HG03439 (cell line): Measurements from ENCODE around the gene MGAT5B.

Experiments used
- ATAC-seq: cut with Tn5 transposase; IDR thresholded peaks from one replicate; pipeline ENCODE4 v1.9.1; 2021; ENCODE audit warnings: mild to moderate bottlenecking, moderate library complexity; ENCODE audit not compliant: unreplicated experiment

MGAT5B gene

DNA sequence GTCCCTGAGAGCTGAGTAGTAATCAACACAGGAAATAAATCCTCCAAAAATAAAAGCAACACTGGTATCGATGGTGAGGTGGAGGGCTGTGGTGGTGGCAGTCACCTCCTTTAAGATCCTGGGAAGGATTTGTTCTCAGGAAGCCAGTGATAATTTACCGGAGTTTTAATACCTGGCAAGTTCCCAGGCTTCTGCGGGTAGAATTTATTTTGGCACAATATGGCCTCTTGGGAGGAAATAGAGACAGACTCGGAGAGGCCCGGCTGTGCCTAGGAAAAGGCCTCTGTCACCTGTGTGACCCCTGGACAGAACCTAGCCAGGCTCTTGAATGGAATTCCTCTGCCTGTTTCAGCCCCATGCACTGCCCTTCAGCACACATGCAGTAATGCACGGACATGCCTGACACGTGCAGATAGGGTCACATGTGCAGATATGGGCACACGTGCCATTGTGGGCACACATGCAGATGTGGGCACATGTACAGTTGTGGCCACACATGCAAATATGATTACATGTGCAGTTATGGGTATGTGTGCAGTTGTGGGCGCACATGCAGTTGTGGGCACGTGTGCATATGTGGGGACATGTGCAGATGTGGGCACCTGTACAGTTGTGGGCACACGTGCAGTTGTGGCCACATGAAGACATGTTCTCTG, 33.5 kb downstream of the MGAT5B start:
- no peak for ATAC-seq

DNA sequence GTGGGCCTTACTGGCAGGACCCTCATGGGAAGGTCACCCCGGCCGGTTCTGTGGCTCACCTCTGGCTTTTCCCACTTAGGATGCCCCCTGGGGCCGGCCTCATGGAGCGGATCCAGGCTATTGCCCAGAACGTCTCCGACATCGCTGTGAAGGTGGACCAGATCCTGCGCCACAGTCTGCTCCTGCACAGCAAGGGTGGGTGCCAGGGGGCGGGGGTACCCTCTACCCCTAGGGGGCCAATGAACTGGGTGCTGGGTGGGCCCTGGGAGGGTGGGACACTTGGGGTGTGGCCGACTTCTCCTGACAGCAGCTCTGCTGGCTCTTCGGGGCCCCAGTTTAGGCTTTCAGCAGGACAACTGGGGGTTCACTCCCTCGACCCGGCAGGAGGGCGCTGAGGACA, 34.3 kb downstream of the MGAT5B start:
- ATAC-seq: no peak

DNA sequence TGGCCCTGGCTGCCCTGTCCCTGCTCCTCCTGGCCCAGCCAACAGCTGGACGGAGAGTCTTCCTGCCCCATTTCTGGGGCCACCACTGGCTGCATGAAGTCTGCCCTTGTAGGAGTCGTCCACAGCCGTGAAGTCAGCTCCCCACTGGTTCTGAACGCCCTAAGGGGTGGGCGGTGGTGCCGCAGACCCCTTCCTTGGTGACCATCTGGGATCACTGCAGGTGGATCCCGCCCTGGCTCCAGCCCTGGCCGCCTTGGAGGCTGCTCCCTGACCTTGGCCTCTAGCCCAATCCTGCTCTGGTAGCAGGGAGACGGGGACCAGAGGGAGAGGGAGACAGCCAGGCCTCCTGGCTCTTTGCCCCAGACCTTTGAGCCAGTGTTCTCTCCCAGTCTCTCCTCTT, 35.4 kb downstream of the MGAT5B start:
- ATAC-seq: no peak

DNA sequence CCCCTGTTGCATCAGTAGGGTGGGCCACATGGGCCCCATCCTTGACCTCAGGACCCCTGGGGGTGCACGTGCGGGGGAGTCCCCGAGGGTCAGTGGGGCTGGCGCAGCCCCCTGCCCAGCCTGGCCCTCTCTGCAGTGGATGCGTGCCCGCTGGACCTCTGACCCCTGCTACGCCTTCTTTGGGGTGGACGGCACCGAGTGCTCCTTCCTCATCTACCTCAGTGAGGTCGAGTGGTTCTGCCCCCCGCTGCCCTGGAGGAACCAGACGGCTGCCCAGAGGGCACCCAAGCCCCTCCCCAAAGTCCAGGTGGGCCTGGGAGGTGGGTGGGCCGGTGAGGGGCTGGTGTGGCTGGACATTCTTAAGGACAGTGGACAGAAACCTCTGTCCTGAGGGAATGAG, 35.9 kb downstream of the MGAT5B start:
- ATAC-seq: no peak

DNA sequence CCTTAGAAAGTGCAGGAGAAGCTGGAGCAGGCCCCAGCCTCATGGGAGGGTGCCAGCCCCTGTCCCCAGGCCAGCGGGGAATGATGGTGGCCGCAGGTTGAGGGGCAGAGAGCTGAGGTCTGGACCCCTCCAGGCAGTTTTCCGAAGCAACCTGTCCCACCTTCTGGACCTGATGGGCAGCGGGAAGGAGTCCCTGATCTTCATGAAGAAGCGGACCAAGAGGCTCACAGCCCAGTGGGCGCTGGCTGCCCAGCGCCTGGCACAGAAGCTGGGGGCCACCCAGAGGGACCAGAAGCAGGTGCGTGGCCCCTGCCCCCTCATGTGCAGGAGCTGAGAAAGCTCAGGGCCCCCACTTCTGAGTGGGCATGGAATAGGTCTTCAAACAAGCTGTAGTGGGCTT, 36.8 kb downstream of the MGAT5B start:
- ATAC-seq: no peak

DNA sequence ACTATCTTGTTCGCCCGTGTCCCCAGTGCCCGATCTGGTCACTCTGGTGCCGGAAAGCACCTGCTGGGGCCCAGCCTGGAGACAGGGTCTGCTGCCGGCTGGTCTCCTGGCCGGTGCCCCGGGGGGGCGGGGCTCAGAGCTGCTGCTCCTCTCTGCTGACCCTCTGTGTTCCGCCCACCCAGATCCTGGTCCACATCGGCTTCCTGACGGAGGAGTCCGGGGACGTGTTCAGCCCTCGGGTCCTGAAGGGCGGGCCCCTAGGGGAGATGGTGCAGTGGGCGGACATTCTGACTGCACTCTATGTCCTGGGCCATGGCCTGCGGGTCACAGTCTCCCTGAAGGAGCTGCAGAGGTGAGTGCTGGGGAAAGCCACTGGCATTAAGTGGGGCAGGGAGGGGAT, 37.6 kb downstream of the MGAT5B start:
- ATAC-seq: no peak

DNA sequence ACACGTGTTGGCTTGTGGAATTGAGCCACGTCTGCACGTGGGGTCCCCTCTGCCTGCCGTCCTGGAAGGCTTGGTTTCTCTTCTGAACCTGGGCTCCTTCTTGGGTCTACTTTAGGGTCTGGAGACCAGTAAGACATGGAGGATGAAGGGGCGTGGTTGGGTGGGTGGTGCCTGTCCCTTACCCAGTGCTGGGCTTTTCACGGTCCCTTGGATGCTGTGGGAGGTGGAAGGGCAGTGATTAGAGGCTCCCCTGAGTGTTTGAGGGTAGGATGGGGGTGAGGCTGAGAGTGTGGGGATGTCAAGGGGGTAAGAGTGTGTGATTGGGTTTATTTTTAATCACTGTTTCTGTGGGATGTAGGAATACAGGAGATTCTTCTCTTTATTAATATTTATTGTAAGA, 38.3 kb downstream of the MGAT5B start:
- ATAC-seq: no peak

DNA sequence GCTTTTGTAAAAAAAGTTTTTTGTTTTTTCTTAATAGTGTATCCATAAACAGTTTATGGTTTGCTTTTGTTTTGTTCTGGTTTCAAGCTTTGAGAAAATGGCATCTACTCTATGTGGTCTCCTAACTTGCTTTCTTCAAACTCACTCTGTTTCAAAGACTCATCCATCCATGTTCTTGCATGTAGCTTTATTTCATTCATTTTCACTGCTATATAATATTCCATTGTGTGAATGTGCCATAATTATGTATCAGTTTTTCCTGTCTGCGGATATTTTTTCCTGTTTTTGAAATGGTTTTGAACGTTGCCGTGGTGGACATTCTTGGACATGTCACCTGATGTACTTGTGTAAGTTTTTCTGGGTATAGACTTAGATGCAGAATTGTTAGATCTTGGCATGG, 39.1 kb downstream of the MGAT5B start:
- no peak for ATAC-seq

DNA sequence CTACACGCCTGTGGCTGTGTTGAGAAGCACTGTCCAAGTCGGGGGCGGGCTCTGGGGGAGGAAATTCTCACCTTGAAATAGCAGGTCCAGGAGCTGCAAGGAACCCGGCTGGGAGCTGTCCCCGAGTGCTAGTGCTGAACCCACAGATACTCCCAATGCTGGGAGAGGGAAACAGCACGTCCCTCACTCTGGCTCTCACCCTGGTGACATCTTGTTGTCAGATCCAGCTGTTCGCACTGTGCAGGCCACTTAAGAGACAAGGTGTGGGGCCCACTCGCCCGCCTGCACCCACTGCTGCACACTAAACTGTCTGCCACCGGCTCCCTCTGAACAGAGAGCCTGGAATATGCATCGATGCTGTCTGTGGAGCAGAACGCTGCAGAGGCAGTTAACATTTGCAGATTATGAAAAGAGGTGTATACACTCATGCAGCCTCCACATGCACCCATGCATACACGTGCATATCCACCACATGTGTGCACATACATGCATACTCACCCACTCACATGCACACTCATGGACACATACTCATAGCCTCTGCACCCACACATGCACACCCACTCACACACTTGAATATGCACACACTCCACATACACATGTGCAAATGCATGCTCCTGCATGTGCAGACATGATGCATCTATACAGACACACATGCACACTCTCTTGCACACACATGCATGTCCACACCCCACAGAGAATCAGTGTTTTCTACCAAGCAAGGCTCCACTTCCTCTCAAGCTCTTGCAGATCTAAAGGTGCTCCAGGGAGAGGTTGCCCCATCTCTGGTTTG, 42.0 kb downstream of the MGAT5B start:
- ATAC-seq: no peak

DNA sequence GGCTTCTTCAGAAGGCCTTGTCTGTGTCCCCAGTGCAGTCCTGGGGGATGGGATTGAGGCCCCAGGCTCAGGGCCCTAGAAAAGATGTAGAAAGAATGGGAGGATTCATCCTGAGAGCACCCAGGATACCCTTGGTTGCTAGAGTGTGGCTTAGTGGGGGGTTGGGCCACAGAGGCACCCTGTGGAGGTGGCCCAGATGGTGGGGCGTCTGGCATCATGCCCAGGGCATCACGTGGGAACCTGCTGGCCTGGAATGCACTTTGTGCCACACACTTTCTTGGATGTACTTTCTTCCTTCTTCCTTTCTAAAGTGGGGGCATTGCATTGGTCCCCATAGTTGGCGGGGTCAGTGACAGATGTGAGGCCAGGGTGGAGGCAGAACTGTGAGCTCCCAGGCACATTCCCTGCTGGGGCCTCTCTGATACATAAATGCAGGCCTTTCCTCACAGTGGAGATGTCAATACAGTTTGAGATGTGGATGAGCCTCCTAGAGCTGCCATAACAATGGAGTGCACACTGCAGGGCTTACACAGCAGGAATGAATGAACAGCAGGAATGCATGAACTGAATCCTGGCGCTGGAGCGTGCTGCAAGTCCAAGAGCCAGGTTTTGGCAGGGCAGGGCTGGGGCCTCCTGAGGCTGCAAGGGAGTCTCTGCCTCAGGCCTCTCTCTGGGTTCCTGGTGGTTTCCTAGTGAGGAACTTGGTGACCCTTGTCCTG, 43.3 kb downstream of the MGAT5B start:
- no peak for ATAC-seq

DNA sequence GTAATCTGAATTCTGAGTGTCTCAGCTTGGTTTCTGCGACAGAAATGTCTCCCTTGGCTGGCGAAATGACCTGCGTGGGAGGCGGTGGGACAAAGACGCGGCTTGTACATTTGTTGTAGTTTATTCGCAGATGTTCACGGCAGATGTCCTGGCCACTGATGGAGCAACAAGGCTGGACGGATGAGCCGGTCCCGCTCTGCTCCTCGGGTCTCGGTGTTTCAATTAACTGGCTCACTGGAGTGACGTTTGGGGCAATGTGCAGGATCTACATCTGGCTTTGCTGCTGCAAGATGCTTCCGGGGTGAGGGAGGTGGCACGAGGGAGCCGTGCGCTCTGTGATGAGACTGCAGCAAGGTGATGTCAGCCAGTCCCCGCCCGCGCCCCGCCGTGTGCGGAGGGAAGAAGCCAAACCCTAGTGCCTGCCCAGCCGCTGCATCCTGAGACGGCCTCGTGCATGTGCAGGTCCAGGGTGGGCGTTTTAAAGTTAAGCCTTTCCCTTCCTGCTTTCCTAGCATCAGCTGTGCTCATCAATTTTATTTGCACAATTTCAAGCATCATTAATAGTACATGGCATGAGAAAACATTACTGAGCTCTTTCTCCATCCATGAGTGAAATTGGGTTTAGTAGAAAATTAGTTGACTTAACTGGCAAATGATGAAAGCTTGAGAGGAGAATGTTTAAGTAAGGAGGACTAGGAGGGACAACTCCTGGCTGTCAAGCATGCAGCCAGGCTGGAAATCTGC, 44.4 kb downstream of the MGAT5B start:
- no peak for ATAC-seq

DNA sequence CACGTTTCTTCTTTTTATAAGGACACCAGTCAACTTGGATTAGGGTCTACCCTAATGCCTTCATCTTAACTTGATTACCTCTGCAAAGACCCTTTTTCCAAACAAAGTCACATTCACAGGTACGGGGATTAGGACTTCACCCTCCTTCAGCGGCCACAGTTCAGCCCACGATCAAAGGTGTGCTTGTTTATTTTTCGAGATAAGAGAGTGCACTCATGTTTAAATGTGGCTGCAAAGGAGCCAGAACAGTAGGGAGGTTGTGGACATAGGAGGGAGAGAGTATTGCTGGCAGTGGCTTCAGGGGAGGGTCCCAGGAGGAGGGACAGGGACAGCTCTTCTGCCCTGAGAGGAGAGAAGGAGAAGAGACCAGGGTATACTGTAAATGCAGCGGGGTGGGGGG, 46.7 kb downstream of the MGAT5B start:
- ATAC-seq: no peak

DNA sequence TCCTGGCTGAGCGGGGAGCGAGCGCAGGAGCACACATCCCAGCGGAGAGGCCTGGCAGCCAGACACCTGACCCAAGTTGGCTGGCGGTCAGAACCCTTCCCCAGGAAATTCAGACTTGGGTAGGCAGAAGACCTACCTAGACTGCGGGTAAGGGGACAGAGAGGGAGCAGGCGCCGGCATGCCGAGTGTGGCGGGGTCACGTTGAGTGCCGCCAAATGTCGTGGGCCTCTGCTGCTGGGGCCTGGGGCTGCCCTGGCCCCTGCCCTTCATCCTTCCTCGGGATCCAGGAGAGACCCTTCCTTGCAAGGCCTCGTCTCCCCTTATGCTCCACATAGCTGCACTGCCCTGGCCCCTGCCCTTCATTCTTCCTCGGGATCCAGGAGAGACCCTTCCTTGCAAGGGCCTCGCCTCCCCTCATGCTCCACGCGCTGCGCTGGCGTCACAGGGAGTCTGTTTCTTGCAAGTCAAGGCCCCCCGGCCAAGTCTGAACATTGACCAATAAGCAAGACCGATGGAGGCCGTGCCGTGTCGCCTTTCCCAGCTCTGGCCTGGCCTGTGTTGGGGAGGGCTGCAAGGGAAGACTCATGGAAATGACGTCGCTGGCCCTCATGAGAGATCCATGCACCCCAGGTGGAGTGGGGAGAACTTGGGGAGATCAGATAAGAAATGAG, 47.8 kb downstream of the MGAT5B start:
- no peak for ATAC-seq

DNA sequence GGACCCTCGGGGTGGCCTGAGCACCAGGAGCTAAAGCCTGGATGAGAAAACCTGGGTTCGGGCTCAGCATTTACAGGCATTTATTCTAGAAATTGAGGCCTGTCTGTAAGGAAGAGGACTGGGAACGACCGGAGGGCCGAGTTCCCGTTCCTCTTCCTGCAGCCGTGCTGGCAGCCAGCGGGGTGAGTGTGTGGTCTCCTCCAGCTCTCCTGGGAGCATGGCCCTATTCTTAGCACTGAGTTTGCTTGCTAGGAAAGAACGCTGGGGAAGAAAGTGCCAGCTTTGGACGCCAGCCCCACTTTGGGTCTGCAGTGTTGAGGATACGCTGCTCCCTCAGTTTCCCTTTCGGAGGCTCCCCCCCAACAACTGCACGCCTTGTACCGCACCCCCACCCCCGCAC, 49.6 kb downstream of the MGAT5B start:
- no peak for ATAC-seq

DNA sequence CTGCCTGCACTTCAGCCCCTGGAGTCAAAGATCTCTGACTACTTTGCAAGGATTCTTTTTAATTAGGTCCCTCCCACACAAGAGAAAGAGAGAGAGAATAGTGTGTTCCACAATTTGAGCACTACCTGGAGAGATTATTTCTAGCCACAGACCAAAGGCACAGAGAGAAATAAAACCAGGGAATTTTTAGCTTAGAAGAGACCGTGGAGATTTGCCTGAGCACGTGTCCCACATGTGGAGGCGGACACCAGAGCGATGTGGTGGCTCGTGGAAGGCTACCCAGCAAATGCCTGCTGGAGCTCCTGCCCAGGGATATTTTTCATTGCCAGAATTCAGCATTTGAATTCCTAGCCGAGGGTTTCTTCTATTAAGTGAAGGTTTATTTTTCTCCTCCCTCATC, 50.6 kb downstream of the MGAT5B start:
- no peak for ATAC-seq

DNA sequence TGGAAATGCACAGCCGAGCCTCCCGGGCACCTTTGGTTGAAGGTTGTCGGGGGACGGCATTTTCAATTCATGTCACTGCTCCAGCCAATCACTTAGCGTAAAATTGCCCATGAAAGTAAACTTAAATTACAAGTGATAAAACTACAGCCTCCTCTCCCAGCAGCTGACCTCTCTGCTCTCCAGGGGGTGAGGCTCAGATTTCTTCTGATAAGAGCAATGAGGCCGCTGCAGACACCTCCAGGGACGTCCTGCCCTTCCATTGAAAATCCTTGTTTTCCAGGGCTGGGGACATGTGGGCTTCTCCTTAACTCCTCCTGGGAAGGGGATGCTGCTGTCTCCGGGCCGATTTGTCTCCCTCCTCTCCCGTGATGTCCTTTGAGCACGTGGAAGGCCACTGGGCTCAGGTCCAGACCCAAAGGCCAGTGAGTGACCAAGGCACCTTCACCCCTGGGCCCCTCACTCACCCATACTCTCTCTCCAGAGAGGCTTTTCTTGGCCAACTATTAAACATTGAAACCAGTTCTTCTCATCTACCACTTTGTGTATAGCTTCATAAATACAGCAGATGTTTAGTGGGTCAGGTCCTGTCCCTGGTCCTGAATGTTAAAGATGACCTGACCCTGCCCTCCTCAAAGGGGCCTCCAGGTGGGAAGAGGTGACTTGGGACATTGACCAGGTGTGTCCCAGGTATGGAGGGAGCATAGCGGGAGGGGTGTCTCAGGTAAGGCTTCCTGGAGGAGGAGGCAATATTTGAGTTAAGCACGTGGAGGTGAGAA, 52.3 kb downstream of the MGAT5B start:
- no peak for ATAC-seq

DNA sequence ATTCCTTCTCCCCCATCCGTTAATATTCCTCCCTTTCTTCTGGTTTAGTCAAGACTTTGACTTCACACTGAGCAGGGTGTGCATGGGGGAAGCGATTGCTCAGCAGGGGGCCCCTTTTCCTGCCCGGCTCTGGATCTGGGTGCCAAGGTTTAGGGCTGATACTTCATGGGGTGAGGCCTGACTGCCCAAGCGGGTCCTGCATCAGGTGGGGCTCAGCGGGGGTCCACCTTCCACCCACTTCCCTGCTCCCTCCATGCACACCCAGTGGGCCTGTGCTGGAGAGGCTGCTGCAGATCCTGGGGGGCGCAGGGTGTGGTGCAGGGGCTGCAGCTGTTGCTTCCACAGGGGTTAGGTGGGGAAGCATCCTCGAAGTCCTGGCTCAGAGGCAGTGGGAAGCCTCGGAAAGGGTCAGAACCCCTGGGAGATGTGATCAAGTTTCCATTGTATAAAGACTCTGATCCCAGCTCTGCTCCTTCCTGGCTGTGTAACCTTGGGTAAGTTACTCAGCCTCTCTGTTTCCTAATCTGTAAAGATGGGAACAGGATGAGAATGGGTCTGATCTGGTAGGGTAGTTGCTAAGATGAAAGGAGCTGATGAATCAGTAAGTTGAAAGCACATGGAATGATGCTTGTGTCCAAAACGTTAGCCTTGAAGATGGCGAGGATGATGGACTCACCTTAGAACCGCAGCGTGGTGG, 53.3 kb downstream of the MGAT5B start:
- ATAC-seq: no peak

DNA sequence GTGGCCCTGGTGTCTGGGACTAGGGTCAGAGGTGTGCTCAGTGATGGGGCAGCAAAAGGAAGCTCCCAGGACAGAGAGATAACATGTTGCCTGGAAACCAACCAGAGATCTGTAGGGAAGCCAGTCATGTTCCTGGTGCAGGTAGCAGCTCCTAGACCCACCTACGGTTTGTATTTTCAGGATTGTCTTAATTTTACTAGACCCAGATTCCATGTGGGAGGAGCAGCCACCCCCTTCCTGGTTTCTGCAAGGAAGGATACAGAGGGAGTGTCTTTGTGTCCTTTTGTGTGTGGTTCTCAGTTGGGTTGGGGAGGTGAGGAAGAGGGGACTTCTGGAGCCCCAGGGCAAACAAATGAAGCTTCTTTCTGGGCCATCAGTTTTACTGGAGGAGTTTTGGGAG, 53.9 kb downstream of the MGAT5B start:
- ATAC-seq: no peak

DNA sequence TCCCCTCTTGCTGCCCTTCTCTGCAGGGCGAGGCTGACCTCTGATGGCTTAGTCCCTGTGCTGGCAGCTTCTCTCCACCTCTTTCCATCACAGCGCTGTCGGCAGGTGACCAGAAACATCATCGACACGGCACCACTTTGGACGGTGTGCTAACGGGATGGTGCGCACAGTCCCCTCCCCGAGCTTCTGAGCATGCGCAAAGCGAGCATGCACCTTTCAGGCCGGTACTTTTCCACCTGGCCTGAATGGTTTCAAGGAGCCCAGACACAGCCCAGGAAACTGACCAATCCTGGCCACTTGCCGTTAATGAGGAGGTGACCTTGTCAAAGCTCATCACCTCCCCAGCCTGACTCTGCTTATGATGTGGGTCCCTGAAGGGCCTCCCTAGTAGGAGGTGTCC, 54.8 kb downstream of the MGAT5B start:
- ATAC-seq: no peak

DNA sequence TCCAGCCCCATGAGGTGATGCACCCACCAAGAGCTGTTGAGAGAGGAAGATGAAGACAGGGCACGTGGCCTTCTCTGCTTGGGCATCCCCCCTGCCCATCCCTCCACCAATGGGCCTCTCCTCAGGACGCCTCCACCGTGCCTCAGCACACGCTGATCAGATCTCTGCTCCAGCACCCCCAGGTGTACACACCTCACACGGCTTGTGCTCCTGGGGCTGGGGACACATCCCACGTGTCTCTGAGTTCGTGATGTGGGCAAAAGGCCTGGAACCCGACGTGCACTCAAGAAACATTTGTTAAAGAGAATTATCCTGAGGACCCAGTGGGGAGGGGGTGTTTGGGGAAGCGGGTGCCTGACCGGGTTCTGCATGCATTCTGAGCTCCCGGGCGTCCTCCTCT, 55.3 kb downstream of the MGAT5B start:
- ATAC-seq: no peak
